NCI-H526 (cell line): ENCODE data around the gene ATP9A.
"Not testable (repeated sequence)": the region's sequence is repeated elsewhere in the genome, so short reads cannot be mapped to it uniquely, and the experiment has no call there.

ENCODE experiments used
- DNase-seq, 2 experiments: peaks; one replicate each; lab custom pipeline; 2025; lab: John Stamatoyannopoulos, UW

ATP9A gene

GRCh38 chr20:51797357-51798025 is 29.3 kb upstream of the ATP9A start:
- DNase-seq, result no peak

GRCh38 chr20:51796340-51796739 is 28.1 kb upstream of the ATP9A start:
- no peak for DNase-seq

- no peak for DNase-seq
Measured at GRCh38 chr20:51792960-51793359, 24.8 kb upstream of the ATP9A start.

- no peak for DNase-seq
Measured at GRCh38 chr20:51791626-51792025, 23.4 kb upstream of the ATP9A start.

- no peak for DNase-seq
Measured at GRCh38 chr20:51790256-51790655, 22.1 kb upstream of the ATP9A start.

GRCh38 chr20:51789434-51789833 is 21.2 kb upstream of the ATP9A start:
- no peak for DNase-seq

GRCh38 chr20:51788822-51789221 is 20.6 kb upstream of the ATP9A start:
- no peak for DNase-seq

- DNase-seq, result no peak
Measured at GRCh38 chr20:51784299-51784698, 16.1 kb upstream of the ATP9A start.

- DNase-seq, result not testable (repeated sequence)
Measured at GRCh38 chr20:51778229-51778759, 10.1 kb upstream of the ATP9A start.

GRCh38 chr20:51775241-51775640 is 7.1 kb upstream of the ATP9A start:
- no peak for DNase-seq

GRCh38 chr20:51772236-51772635 is 4.0 kb upstream of the ATP9A start:
- no peak for DNase-seq

GRCh38 chr20:51769976-51770615 is 1.9 kb upstream of the ATP9A start:
- no peak for DNase-seq

- DNase-seq, result peak in 1 of 2 experiments; percentile 38
Measured at GRCh38 chr20:51768759-51769517, 748 bp upstream of the ATP9A start.

- DNase-seq, result peak; percentile 90 to 98
Measured at GRCh38 chr20:51766994-51767866, 960 bp downstream of the ATP9A start.

- not testable (repeated sequence) for DNase-seq
Measured at GRCh38 chr20:51765381-51765780, 2.8 kb downstream of the ATP9A start.

- no peak for DNase-seq
Measured at GRCh38 chr20:51763965-51764602, 4.1 kb downstream of the ATP9A start.

GRCh38 chr20:51760905-51761546 is 7.2 kb downstream of the ATP9A start:
- DNase-seq, result no peak

GRCh38 chr20:51759769-51760510 is 8.2 kb downstream of the ATP9A start:
- no peak for DNase-seq

- no peak for DNase-seq
Measured at GRCh38 chr20:51758978-51759544, 9.1 kb downstream of the ATP9A start.

- no peak for DNase-seq
Measured at GRCh38 chr20:51757226-51757625, 11.0 kb downstream of the ATP9A start.
